Measurements from ENCODE around the gene FREM1.

The FREM1 gene

GRCh38 chr9:14909961-14910805, at the start of gene FREM1:
Gene FREM1 (minus strand): TSS chr9:14910428. CDS start chr9:14868977, 41,451 bp downstream.
- TF ChIP-seq YY1 (IDR thresholded peaks at IDR 0.05; ENCODE audit: low read depth) (no peak), RAD21 (IDR thresholded peaks at IDR 0.05; ENCODE audit: low read depth) (no peak), TAF1 (IDR thresholded peaks at IDR 0.05; ENCODE audit: low read depth) (no peak), FOXM1 (IDR thresholded peaks at IDR 0.05; ENCODE audit: borderline replicate concordance, low read depth) (no peak), TEAD4 (IDR thresholded peaks at IDR 0.05) (no peak)

DNA sequence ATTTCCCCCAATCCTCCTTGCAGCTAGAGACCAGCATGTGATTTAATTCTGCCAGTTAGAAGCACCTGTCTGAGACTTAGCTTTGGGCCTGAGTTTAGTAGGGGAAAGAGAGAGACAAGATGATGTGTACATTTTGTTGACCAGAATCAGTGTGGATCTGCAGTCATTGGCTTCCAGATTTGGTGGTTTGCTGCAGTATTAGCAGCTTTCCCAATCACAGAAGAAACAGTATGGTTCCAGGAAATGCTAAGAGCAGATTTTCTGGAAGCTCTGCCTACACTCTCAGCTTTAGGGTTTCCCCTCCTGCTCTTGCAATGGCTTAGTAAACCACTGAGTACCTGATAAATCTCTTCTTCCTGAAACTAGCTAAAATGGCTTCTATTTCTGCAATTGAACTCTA, 48.8 kb upstream of the FREM1 start:
- TF ChIP-seq EP300 (IDR thresholded peaks at IDR 0.05; ENCODE audit: borderline replicate concordance) (no peak), EGR1 (IDR thresholded peaks at IDR 0.05) (no peak), CREB1 (IDR thresholded peaks at IDR 0.05; ENCODE audit: low read depth) (no peak), REST (IDR thresholded peaks at IDR 0.05; ENCODE audit: low read depth) (no peak), TAF1 (IDR thresholded peaks at IDR 0.05; ENCODE audit: low read depth) (no peak), TCF12 (IDR thresholded peaks at IDR 0.05; ENCODE audit: low read depth) (no peak), CEBPB (IDR thresholded peaks at IDR 0.05) (no peak), TEAD4 (IDR thresholded peaks at IDR 0.05) (no peak), USF1 (IDR thresholded peaks at IDR 0.05) (no peak)
- TF ChIP-seq, protein P1, sequence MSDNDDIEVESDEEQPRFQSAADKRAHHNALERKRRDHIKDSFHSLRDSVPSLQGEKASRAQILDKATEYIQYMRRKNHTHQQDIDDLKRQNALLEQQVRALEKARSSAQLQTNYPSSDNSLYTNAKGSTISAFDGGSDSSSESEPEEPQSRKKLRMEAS (IDR thresholded peaks at IDR 0.05): no peak

DNA sequence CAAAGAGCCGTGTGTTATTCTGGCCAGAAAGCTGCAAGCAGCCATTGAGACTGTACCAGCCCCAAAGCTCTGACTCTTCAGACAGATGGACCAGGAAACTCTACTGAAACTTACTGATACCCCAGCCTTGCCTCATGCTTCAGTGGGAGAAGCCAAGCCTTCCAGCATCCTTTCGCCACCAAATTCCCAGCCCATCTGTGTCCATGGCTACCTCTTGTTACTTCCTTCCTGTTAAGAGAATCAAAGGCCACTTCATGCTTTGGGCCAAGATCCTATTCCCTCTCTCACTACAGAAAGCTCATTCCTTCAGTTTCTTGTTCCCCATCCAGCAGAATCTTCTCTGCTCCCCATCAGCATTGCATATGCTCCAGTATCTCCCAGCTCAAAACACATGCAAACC, 46.9 kb upstream of the FREM1 start:
- TF ChIP-seq TCF12 (IDR thresholded peaks at IDR 0.05; ENCODE audit: low read depth) (no peak), USF1 (IDR thresholded peaks at IDR 0.05) (no peak), TAF1 (IDR thresholded peaks at IDR 0.05; ENCODE audit: low read depth) (no peak), TEAD4 (IDR thresholded peaks at IDR 0.05) (no peak), REST (IDR thresholded peaks at IDR 0.05; ENCODE audit: low read depth) (no peak), EGR1 (IDR thresholded peaks at IDR 0.05) (no peak), ZBTB7A (IDR thresholded peaks at IDR 0.05; ENCODE audit: low read depth) (no peak), RAD21 (IDR thresholded peaks at IDR 0.05; ENCODE audit: low read depth) (no peak)

DNA sequence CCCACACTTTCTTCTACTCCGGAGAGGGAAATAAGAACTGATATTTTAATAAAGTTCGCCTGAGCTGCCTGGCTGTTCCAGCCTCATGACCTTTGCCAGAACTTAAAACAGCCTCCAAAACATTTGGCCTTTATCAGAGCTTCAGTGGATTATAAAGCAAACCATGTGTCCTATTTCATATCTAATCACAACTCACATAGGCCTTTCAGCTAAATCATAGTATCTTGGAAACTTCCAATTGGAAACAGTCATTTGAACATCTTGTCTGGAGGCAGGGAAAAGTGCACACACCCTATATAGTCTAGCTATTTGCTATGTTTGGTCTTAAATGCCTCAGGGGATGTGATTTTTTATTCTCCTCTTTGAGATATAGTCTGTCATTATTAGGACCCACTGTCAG, 46.0 kb upstream of the FREM1 start:
- no peak for TF ChIP-seq EP300 (IDR thresholded peaks at IDR 0.05; ENCODE audit: borderline replicate concordance)
- no peak for TF ChIP-seq REST (IDR thresholded peaks at IDR 0.05; ENCODE audit: low read depth)
- TF ChIP-seq TCF12 (IDR thresholded peaks at IDR 0.05; ENCODE audit: low read depth): no peak
- TF ChIP-seq FOXM1 (IDR thresholded peaks at IDR 0.05; ENCODE audit: borderline replicate concordance, low read depth): no peak

- TF ChIP-seq REST (IDR thresholded peaks at IDR 0.05; ENCODE audit: low read depth) (no peak), USF1 (IDR thresholded peaks at IDR 0.05) (no peak), TAF1 (IDR thresholded peaks at IDR 0.05; ENCODE audit: low read depth) (no peak), YY1 (IDR thresholded peaks at IDR 0.05; ENCODE audit: low read depth) (no peak), TCF12 (IDR thresholded peaks at IDR 0.05; ENCODE audit: low read depth) (no peak), NFIC (IDR thresholded peaks at IDR 0.05) (no peak), FOXM1 (IDR thresholded peaks at IDR 0.05; ENCODE audit: borderline replicate concordance, low read depth) (no peak), EP300 (IDR thresholded peaks at IDR 0.05; ENCODE audit: borderline replicate concordance) (no peak), CEBPB (IDR thresholded peaks at IDR 0.05) (no peak), TEAD4 (IDR thresholded peaks at IDR 0.05) (no peak)
- TF ChIP-seq, protein P1 (IDR thresholded peaks at IDR 0.05): no peak
Observed at GRCh38 chr9:14945351-14945750, 35.1 kb upstream of the FREM1 start.

Measured in Ishikawa (cell line).